Esophagus squamous epithelium (tissue), 5 donors: ENCODE results near the gene TUBGCP3. TPM values are rescaled to one million over a fixed set of nuclear protein-coding genes. Genes with fewer than 3 reads are reported as not detected.

Experiments
- DNase-seq: peaks from one replicate; lab custom pipeline; 2025; lab: John Stamatoyannopoulos, UW
- H3K27ac ChIP-seq, 4 donors: fragments of 200-600 bp; sonication (generic); one replicate each; pipeline ENCODE4 v1.5.1; 2016 to 2019; ENCODE audit warnings: mild to moderate bottlenecking in 1 of 4
- H3K27me3 ChIP-seq, 4 donors: fragments of 200-600 bp; sonication (generic); 1 replicate in 3 of 4; 2 replicates in 1 of 4; pipeline versions ENCODE4 v1.5.1 to v1.6.0; 2017 to 2021; ENCODE audit warnings: antibody characterized with exemption in 1 of 4
- H3K36me3 ChIP-seq, 3 donors: fragments of 200-600 bp; sonication (generic); one replicate each; pipeline ENCODE4 v1.5.1; 2016 to 2019
- H3K4me1 ChIP-seq, 3 donors: fragments of 200-600 bp; sonication (generic); one replicate each; pipeline ENCODE4 v1.5.1; 2017 to 2019
- H3K4me3 ChIP-seq, 4 donors: fragments of 200-600 bp; sonication (generic); 1 replicate in 3 of 4; 2 replicates in 1 of 4; pipeline ENCODE4 v1.5.1; 2016 to 2019; ENCODE audit warnings: mild to moderate bottlenecking in 2 of 4, moderate library complexity in 1 of 4
- H3K9me3 ChIP-seq, 3 donors: fragments of 200-600 bp; sonication (generic); one replicate each; pipeline ENCODE4 v1.5.1; 2016 to 2019
- POLR2A ChIP-seq, 4 donors: fragments of 450-650 bp; IDR thresholded peaks; one replicate each; pipeline ENCODE4 v1.6.1; 2017; ENCODE audit warnings: antibody characterized with exemption in 4 of 4, mild to moderate bottlenecking in 4 of 4, moderate library complexity in 3 of 4
- WGBS, 2 donors: methylation state at CpG; one replicate each; pipeline ENCODE4 v1.1.5; 2018; 5-methylcytosine and 5-hydroxymethylcytosine counted together
- intact Hi-C: fragments of 100-400 bp; cut with DNase I; formaldehyde crosslinking; loops from one replicate; pipeline ENCODE4 v1.15.0; 2022
- total RNA-seq, 4 donors: library from RNA; depleted of rRNA; stranded (reverse); fragments of >200 nt; gene quantifications; one replicate each; pipeline ENCODE4 v1.1.0, GENCODE V29; 2016
- TF ChIP-seq, protein P1 (sequence below), 6 experiments: fragments of 450-650 bp in 4 of 6; fragments of 200-600 bp in 2 of 6; sonication (generic) in 2 of 6; IDR thresholded peaks; one replicate each; pipeline ENCODE4 v1.5.1; 2016 to 2019; ENCODE audit warnings: antibody characterized with exemption in 6 of 6, mild to moderate bottlenecking in 4 of 6, moderate library complexity in 4 of 6
- donor health status: DM: yes; HTN: yes; CAD: no.

The TUBGCP3 gene, protein sequence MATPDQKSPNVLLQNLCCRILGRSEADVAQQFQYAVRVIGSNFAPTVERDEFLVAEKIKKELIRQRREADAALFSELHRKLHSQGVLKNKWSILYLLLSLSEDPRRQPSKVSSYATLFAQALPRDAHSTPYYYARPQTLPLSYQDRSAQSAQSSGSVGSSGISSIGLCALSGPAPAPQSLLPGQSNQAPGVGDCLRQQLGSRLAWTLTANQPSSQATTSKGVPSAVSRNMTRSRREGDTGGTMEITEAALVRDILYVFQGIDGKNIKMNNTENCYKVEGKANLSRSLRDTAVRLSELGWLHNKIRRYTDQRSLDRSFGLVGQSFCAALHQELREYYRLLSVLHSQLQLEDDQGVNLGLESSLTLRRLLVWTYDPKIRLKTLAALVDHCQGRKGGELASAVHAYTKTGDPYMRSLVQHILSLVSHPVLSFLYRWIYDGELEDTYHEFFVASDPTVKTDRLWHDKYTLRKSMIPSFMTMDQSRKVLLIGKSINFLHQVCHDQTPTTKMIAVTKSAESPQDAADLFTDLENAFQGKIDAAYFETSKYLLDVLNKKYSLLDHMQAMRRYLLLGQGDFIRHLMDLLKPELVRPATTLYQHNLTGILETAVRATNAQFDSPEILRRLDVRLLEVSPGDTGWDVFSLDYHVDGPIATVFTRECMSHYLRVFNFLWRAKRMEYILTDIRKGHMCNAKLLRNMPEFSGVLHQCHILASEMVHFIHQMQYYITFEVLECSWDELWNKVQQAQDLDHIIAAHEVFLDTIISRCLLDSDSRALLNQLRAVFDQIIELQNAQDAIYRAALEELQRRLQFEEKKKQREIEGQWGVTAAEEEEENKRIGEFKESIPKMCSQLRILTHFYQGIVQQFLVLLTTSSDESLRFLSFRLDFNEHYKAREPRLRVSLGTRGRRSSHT
- total RNA-seq = 10 to 100 TPM; 12.9 to 29.4 (median 18.9) TPM

GRCh38 chr13:112587764-112588489 lies at the start of gene TUBGCP3:
Gene TUBGCP3, minus strand, starts transcription at chr13:112588153. Its CDS starts 173 bp downstream, at chr13:112587980.
- 7 to 9% methylated on average over 1 to 3 of the region's 77 CpGs for WGBS, 2 donors
- peak within 1 kb of the TSS; percentile 94 to 99 (median 98) for H3K27ac ChIP-seq
- no peaks in the 10 kb centered on the region for H3K36me3 ChIP-seq
- peaks cover 9 to 33% (median 16%) of the 10 kb centered on the region in 3 donors for H3K4me1 ChIP-seq
- no peaks in the 10 kb centered on the region for H3K27me3 ChIP-seq
- H3K9me3 ChIP-seq = no peaks in the 10 kb centered on the region
- H3K4me3 ChIP-seq = peak within 1 kb of the TSS; percentile 74 to 100 (median 92)
- TF ChIP-seq, protein P1, sequence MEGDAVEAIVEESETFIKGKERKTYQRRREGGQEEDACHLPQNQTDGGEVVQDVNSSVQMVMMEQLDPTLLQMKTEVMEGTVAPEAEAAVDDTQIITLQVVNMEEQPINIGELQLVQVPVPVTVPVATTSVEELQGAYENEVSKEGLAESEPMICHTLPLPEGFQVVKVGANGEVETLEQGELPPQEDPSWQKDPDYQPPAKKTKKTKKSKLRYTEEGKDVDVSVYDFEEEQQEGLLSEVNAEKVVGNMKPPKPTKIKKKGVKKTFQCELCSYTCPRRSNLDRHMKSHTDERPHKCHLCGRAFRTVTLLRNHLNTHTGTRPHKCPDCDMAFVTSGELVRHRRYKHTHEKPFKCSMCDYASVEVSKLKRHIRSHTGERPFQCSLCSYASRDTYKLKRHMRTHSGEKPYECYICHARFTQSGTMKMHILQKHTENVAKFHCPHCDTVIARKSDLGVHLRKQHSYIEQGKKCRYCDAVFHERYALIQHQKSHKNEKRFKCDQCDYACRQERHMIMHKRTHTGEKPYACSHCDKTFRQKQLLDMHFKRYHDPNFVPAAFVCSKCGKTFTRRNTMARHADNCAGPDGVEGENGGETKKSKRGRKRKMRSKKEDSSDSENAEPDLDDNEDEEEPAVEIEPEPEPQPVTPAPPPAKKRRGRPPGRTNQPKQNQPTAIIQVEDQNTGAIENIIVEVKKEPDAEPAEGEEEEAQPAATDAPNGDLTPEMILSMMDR (IDR thresholded peaks at IDR 0.05) = peak in 5 of 6 experiments; percentile 10 to 48 (median 25)
- peak in 2 of 4 donors; percentile 40 to 53 for TF ChIP-seq POLR2A (IDR thresholded peaks at IDR 0.05)
- no peak for DNase-seq
- intact Hi-C loops = no loop called here

- WGBS, 2 donors = 81 to 96% methylated on average over 6 to 7 of the region's 27 CpGs
- Histone ChIP-seq H3K4me3 (no peak overlapping the region), H3K4me1 (peaks cover 0 to 7% (median 0%) of the 10 kb centered on the region in 3 donors), H3K27me3 (peaks cover 0 to 71% (median 0%) of the 10 kb centered on the region in 4 donors), H3K9me3 (no peaks in the 10 kb centered on the region), H3K27ac (no peak overlapping the region), H3K36me3 (no peaks in the 10 kb centered on the region)
- TF ChIP-seq POLR2A (IDR thresholded peaks at IDR 0.05) = no peak
- TF ChIP-seq, protein P1 (IDR thresholded peaks at IDR 0.05) = no peak
- intact Hi-C loops = loop anchor here (10.0 kb wide), 1 partner anchor 238 kb away; no protein-coding TSS in a partner anchor
- no peak for DNase-seq
Observed at GRCh38 chr13:112637017-112637801, 49.3 kb upstream of the TUBGCP3 start.

GRCh38 chr13:112636401-112636975 lies 48.5 kb upstream of the TUBGCP3 start:
- Histone ChIP-seq H3K27ac (no peak overlapping the region), H3K27me3 (peaks cover 0 to 71% (median 0%) of the 10 kb centered on the region in 4 donors), H3K4me1 (peaks cover 0 to 7% (median 0%) of the 10 kb centered on the region in 3 donors), H3K4me3 (no peak overlapping the region), H3K9me3 (no peaks in the 10 kb centered on the region), H3K36me3 (no peaks in the 10 kb centered on the region)
- intact Hi-C loops = loop anchor here (10.0 kb wide), 1 partner anchor 238 kb away; no protein-coding TSS in a partner anchor
- no peak for TF ChIP-seq POLR2A (IDR thresholded peaks at IDR 0.05)
- TF ChIP-seq, protein P1 (IDR thresholded peaks at IDR 0.05) = no peak
- no peak for DNase-seq
- 82 to 87% methylated on average over 7 to 15 of the region's 19 CpGs for WGBS, 2 donors

DNA sequence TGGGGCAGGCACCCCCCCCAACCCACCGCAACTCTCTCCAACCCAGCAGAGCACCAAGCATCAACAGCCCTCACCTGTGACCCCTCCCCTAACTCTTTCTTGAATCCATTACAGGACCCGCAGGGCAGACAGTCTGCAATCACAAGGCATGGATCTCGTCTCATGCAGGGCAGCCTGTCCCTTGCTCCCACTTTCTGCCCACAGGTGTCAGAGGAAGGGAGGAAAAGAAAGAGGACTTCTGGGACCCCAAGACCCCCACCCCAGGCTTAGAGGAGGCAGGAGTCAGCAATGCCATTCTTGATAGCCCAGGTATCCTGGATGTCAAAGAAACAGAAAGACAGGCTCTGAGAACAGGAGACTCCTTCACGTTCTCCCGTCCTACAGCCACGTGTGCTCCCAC lies 47.4 kb upstream of the TUBGCP3 start:
- H3K36me3 ChIP-seq = no peaks in the 10 kb centered on the region
- 16 to 53% methylated on average over 3 to 6 of the region's 6 CpGs for WGBS, 2 donors
- peaks cover 0 to 3% (median 0%) of the 10 kb centered on the region in 3 donors for H3K4me1 ChIP-seq
- no peak for DNase-seq
- no peak overlapping the region for H3K4me3 ChIP-seq
- no peak for TF ChIP-seq POLR2A (IDR thresholded peaks at IDR 0.05)
- TF ChIP-seq, protein P1 (IDR thresholded peaks at IDR 0.05) = no peak
- no peaks in the 10 kb centered on the region for H3K9me3 ChIP-seq
- intact Hi-C loops = loop anchor here (10.0 kb wide), 1 partner anchor 239 kb away; no protein-coding TSS in a partner anchor
- H3K27me3 ChIP-seq = peaks cover 0 to 65% (median 0%) of the 10 kb centered on the region in 4 donors
- no peak overlapping the region for H3K27ac ChIP-seq
